Panc1 (cell line): ENCODE data around the gene TSTD2. TPM values are rescaled to one million over a fixed set of nuclear protein-coding genes. Genes with fewer than 3 reads are reported as not detected.

Experiments used
- ATAC-seq: fragments of 200-7000 bp; cut with Tn5 transposase; 2 replicates; pipeline ENCODE4 v1.9.1; 2020; ENCODE audit warnings: mild to moderate bottlenecking, moderate library complexity
- BruUV-seq: library from RNA; stranded (reverse); fragments of 400-500 nt; replicated peaks from 2 replicates; lab custom pipeline; 2021; lab: Mats Ljungman, UMichigan
- CTCF ChIA-PET: fragments of 300-600 bp; sonication (Branson Sonifier 250); formaldehyde crosslinking; loops from one replicate; lab custom pipeline; 2022; ENCODE audit warnings: antibody characterized with exemption; lab: Charles Lee
- POLR2A ChIA-PET: fragments of 300-600 bp; sonication (Branson Sonifier 250); formaldehyde crosslinking; loops from one replicate; lab custom pipeline; 2022; ENCODE audit warnings: antibody characterized with exemption; lab: Charles Lee
- DNase-seq: peaks from one replicate; pipeline ENCODE4 v3.0.0-alpha.2; 2010; ENCODE audit warnings: low read depth, low spot score
- H3K27ac ChIP-seq: 2 replicates; pipeline ENCODE4 v1.5.1; 2011; ENCODE audit warnings: mild to moderate bottlenecking, low read length, inconsistent platforms
- H3K27me3 ChIP-seq: fragments of 200-500 bp; sonication (Bioruptor generic); 2 replicates; pipeline ENCODE4 v1.6.0; 2014; ENCODE audit warnings: low read length, inconsistent platforms; ENCODE audit not compliant: control insufficient read depth, insufficient read depth
- H3K36me3 ChIP-seq: fragments of 200-500 bp; sonication (Bioruptor generic); 2 replicates; pipeline ENCODE4 v1.5.1; 2014; ENCODE audit warnings: inconsistent platforms, mild to moderate bottlenecking, low read length, moderate library complexity; ENCODE audit not compliant: control insufficient read depth, insufficient read depth
- H3K4me1 ChIP-seq: 2 replicates; pipeline ENCODE4 v1.5.1; 2011; ENCODE audit warnings: inconsistent platforms, mild to moderate bottlenecking, low read length, moderate library complexity; ENCODE audit not compliant: control insufficient read depth, insufficient read depth
- H3K4me3 ChIP-seq, 2 experiments: 2 replicates each; pipeline ENCODE4 v1.5.1; 2011 to 2012; ENCODE audit warnings: low read depth in 2 of 2, low read length in 2 of 2, mild to moderate bottlenecking in 2 of 2, inconsistent platforms in 1 of 2, moderate library complexity in 1 of 2
- H3K9me3 ChIP-seq: fragments of 200-500 bp; sonication (Bioruptor generic); 2 replicates; pipeline ENCODE4 v1.5.1; 2014; ENCODE audit warnings: low read depth, mild to moderate bottlenecking, inconsistent platforms, low read length, moderate library complexity; ENCODE audit not compliant: control insufficient read depth, insufficient read depth
- POLR2AphosphoS5 ChIP-seq: IDR thresholded peaks from 2 replicates; pipeline ENCODE4 v1.6.1; 2012; ENCODE audit warnings: mild to moderate bottlenecking, low read depth, low read length, moderate library complexity
- SIN3A ChIP-seq: IDR thresholded peaks from 2 replicates; pipeline ENCODE4 v1.6.1; 2012; ENCODE audit warnings: low read depth, mild to moderate bottlenecking, low read length, moderate library complexity, borderline replicate concordance; ENCODE audit not compliant: insufficient read depth
- TCF7L2 ChIP-seq: IDR thresholded peaks from 2 replicates; pipeline ENCODE4 v1.6.1; 2011; ENCODE audit warnings: mild to moderate bottlenecking, low read depth, low read length, inconsistent platforms
- in situ Hi-C: cut with HindIII; loops from 2 replicates; pipeline ENCODE4 v1.10.0; 2016; ENCODE audit warnings: low sequenced_read_pairs, low pct_unique_long_range_greater_than_20kb
- intact Hi-C: fragments of 100-400 bp; cut with micrococcal nuclease; formaldehyde crosslinking; loops from one replicate; pipeline ENCODE4 v1.10.0; 2022; ENCODE audit not compliant: unreplicated experiment
- total RNA-seq: library from RNA; stranded (reverse); gene quantifications from one replicate; pipeline ENCODE4 v1.2.1, GENCODE V29; 2021; ENCODE audit not compliant: unreplicated experiment
- TF ChIP-seq, protein P1 (sequence below), 2 experiments: IDR thresholded peaks; 2 replicates each; pipeline ENCODE4 v1.6.1; 2011 to 2012; ENCODE audit warnings: low read depth in 2 of 2, control low read depth in 1 of 2, low read length in 1 of 2, mild to moderate bottlenecking in 1 of 2, moderate library complexity in 1 of 2; ENCODE audit not compliant: insufficient read depth in 1 of 2
- TF ChIP-seq, protein P2 (sequence below): fragments of 450-650 bp; IDR thresholded peaks from 2 replicates; pipeline ENCODE4 v1.5.1; 2017; ENCODE audit warnings: mild to moderate bottlenecking

The TSTD2 gene
- total RNA-seq, 1 experiment from 2014 or later: 10.1 TPM

DNA sequence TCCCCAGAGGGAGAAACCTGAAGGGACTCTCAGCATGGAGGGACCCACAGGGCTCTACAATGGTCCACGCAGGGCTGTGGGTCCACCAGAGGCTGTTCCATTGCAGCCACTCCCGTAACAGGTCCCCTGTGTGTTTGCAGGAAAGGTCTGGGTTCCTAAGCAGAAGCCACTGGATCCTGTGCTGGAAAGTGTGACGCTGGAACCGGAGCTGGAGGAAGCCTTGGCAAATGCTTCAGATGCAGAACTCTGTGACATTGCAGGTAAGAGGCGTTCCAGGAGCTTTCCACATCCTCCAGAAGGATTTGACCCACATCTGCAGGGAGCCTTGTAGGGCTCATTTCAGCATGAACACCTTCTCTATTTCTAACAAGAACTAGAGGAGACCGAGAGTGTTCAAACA, 80.0 kb downstream of the TSTD2 start:
- Histone ChIP-seq H3K4me3 (no peak overlapping the region), H3K36me3 (no peaks in the 10 kb centered on the region), H3K4me1 (no peaks in the 10 kb centered on the region), H3K27ac (no peak overlapping the region), H3K27me3 (no peaks in the 10 kb centered on the region), H3K9me3 (no peaks in the 10 kb centered on the region)
- BruUV-seq: no TSS peak
- DNase-seq (no peak), ATAC-seq (no peak)
- ChIA-PET CTCF (no interaction called here), POLR2A (no interaction called here)
- in situ Hi-C loops: no loop called here
- intact Hi-C loops: no loop called here
- TF ChIP-seq, protein P1, sequence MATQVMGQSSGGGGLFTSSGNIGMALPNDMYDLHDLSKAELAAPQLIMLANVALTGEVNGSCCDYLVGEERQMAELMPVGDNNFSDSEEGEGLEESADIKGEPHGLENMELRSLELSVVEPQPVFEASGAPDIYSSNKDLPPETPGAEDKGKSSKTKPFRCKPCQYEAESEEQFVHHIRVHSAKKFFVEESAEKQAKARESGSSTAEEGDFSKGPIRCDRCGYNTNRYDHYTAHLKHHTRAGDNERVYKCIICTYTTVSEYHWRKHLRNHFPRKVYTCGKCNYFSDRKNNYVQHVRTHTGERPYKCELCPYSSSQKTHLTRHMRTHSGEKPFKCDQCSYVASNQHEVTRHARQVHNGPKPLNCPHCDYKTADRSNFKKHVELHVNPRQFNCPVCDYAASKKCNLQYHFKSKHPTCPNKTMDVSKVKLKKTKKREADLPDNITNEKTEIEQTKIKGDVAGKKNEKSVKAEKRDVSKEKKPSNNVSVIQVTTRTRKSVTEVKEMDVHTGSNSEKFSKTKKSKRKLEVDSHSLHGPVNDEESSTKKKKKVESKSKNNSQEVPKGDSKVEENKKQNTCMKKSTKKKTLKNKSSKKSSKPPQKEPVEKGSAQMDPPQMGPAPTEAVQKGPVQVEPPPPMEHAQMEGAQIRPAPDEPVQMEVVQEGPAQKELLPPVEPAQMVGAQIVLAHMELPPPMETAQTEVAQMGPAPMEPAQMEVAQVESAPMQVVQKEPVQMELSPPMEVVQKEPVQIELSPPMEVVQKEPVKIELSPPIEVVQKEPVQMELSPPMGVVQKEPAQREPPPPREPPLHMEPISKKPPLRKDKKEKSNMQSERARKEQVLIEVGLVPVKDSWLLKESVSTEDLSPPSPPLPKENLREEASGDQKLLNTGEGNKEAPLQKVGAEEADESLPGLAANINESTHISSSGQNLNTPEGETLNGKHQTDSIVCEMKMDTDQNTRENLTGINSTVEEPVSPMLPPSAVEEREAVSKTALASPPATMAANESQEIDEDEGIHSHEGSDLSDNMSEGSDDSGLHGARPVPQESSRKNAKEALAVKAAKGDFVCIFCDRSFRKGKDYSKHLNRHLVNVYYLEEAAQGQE (IDR thresholded peaks at IDR 0.05; ENCODE audit: insufficient read depth in 1 of 2, low read depth in 2 of 2, low read length in 1 of 2): no peak

DNA sequence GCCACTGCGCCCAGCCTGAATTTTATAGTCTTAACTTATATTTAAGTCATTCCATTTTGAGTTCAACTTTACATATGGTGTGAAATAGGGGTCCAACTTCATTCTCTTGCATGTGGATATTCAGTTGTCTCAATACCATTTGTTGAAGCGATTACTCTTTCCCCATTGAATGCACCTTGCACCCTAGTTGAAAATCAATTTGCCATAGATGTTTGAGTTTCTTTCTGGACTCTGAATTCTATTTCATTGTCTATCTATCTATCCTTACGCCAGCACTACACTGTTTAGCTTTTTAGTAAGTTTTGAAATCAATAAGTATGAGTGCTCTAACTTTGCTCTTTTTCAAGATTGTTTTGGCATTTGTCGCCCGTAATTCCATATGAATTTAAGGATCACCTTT, 81.9 kb downstream of the TSTD2 start:
- no peak overlapping the region for H3K27ac ChIP-seq
- no peaks in the 10 kb centered on the region for H3K9me3 ChIP-seq
- in situ Hi-C loops (no loop called here), intact Hi-C loops (no loop called here)
- no peak overlapping the region for H3K4me3 ChIP-seq
- TF ChIP-seq, protein P2, sequence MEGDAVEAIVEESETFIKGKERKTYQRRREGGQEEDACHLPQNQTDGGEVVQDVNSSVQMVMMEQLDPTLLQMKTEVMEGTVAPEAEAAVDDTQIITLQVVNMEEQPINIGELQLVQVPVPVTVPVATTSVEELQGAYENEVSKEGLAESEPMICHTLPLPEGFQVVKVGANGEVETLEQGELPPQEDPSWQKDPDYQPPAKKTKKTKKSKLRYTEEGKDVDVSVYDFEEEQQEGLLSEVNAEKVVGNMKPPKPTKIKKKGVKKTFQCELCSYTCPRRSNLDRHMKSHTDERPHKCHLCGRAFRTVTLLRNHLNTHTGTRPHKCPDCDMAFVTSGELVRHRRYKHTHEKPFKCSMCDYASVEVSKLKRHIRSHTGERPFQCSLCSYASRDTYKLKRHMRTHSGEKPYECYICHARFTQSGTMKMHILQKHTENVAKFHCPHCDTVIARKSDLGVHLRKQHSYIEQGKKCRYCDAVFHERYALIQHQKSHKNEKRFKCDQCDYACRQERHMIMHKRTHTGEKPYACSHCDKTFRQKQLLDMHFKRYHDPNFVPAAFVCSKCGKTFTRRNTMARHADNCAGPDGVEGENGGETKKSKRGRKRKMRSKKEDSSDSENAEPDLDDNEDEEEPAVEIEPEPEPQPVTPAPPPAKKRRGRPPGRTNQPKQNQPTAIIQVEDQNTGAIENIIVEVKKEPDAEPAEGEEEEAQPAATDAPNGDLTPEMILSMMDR: no peak
- TF ChIP-seq, protein P1 (IDR thresholded peaks at IDR 0.05; ENCODE audit: insufficient read depth in 1 of 2, low read depth in 2 of 2, low read length in 1 of 2): no peak
- no peak for TF ChIP-seq POLR2AphosphoS5
- no peak for TF ChIP-seq SIN3A
- TF ChIP-seq TCF7L2: no peak
- H3K4me1 ChIP-seq: no peaks in the 10 kb centered on the region
- CTCF ChIA-PET: no interaction called here
- ATAC-seq (no peak), DNase-seq (no peak)
- no TSS peak for BruUV-seq
- H3K36me3 ChIP-seq: no peaks in the 10 kb centered on the region
- POLR2A ChIA-PET: no interaction called here
- H3K27me3 ChIP-seq: no peaks in the 10 kb centered on the region
